BJ (cell line): Measurements from ENCODE around the gene RAD51. TPM values are rescaled to one million over a fixed set of nuclear protein-coding genes. Genes with fewer than 3 reads are reported as not detected.
"Not testable (repeated sequence)": the region's sequence is repeated elsewhere in the genome, so short reads cannot be mapped to it uniquely, and the experiment has no call there.

Experiments
- CTCF ChIA-PET: fragments of 350-600 bp; formaldehyde crosslinking; extraction: SDS; loops from one replicate; lab custom pipeline; 2021; ENCODE audit warnings: antibody characterized with exemption, inconsistent platforms; lab: Yijun Ruan, JAX
- POLR2A ChIA-PET: fragments of 300-600 bp; sonication (Branson Sonifier 250); formaldehyde crosslinking; extraction: SDS; loops from one replicate; lab custom pipeline; 2021; ENCODE audit warnings: antibody characterized with exemption; lab: Charles Lee
- DNase-seq: peaks from one replicate; pipeline ENCODE4 v3.0.0-alpha.2; 2011; ENCODE audit warnings: low read depth
- H3K27me3 ChIP-seq: 2 replicates; pipeline ENCODE4 v1.6.0; 2011; ENCODE audit warnings: low read length; ENCODE audit not compliant: control insufficient read depth, insufficient read depth
- H3K36me3 ChIP-seq: 2 replicates; pipeline ENCODE4 v1.5.1; 2011; ENCODE audit warnings: low read length; ENCODE audit not compliant: control insufficient read depth, insufficient read depth
- H3K4me3 ChIP-seq: 2 replicates; pipeline ENCODE4 v1.5.1; 2011; ENCODE audit warnings: low read depth, mild to moderate bottlenecking, control low read depth, low read length
- polyA plus RNA-seq: library from polyadenylated mRNA; depleted of rRNA; stranded (reverse); fragments of >200 nt; gene quantifications from 2 replicates; pipeline ENCODE4 v1.2.3, GENCODE V29; 2011
- TF ChIP-seq, protein P1 (sequence below): IDR thresholded peaks from 2 replicates; pipeline ENCODE4 v1.5.1; 2011; ENCODE audit warnings: low read depth, mild to moderate bottlenecking, control low read depth, inconsistent platforms, low read length, moderate library complexity; ENCODE audit not compliant: insufficient read depth

RAD51 gene
- polyA plus RNA-seq, 1 experiment: 8.9 TPM

- H3K27me3 ChIP-seq: no peaks in the 10 kb centered on the region
- ChIA-PET POLR2A (no interaction called here), CTCF (interaction anchor here (0.9 to 2.8 kb wide), 4 partner anchors 11 to 214 kb away, joined by 5 to 16 read pairs (median 10); partner anchors contain the start of gene VPS18)
- DNase-seq: no peak
- no peaks in the 10 kb centered on the region for H3K36me3 ChIP-seq
- TF ChIP-seq, protein P1, sequence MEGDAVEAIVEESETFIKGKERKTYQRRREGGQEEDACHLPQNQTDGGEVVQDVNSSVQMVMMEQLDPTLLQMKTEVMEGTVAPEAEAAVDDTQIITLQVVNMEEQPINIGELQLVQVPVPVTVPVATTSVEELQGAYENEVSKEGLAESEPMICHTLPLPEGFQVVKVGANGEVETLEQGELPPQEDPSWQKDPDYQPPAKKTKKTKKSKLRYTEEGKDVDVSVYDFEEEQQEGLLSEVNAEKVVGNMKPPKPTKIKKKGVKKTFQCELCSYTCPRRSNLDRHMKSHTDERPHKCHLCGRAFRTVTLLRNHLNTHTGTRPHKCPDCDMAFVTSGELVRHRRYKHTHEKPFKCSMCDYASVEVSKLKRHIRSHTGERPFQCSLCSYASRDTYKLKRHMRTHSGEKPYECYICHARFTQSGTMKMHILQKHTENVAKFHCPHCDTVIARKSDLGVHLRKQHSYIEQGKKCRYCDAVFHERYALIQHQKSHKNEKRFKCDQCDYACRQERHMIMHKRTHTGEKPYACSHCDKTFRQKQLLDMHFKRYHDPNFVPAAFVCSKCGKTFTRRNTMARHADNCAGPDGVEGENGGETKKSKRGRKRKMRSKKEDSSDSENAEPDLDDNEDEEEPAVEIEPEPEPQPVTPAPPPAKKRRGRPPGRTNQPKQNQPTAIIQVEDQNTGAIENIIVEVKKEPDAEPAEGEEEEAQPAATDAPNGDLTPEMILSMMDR: no peak
- H3K4me3 ChIP-seq: no peak overlapping the region
Observed at GRCh38 chr15:40680151-40680550, 14.8 kb upstream of the RAD51 start.

GRCh38 chr15:40680959-40681358 is 14.0 kb upstream of the RAD51 start:
- H3K4me3 ChIP-seq, DNase-seq, H3K27me3 ChIP-seq, H3K36me3 ChIP-seq, POLR2A ChIA-PET: not testable (repeated sequence)
- CTCF ChIA-PET: interaction anchor here (0.7 to 1.3 kb wide), 2 partner anchors 176 to 213 kb away, joined by 3 to 5 read pairs; partner anchors contain the start of gene VPS18

GRCh38 chr15:40684381-40684780 is 10.6 kb upstream of the RAD51 start:
- Histone ChIP-seq H3K27me3 (no peaks in the 10 kb centered on the region), H3K4me3 (no peak overlapping the region), H3K36me3 (no peaks in the 10 kb centered on the region)
- TF ChIP-seq, protein P1: no peak
- no peak for DNase-seq
- POLR2A ChIA-PET: no interaction called here
- CTCF ChIA-PET: interaction anchor here (1.7 kb wide), 1 partner anchor 210 kb away, joined by 6 read pairs; the partner anchor contains the start of gene VPS18

GRCh38 chr15:40685376-40685775 is 9.6 kb upstream of the RAD51 start:
- H3K27me3 ChIP-seq: no peaks in the 10 kb centered on the region
- POLR2A ChIA-PET: no interaction called here
- DNase-seq: no peak
- no peaks in the 10 kb centered on the region for H3K36me3 ChIP-seq
- TF ChIP-seq, protein P1: no peak
- CTCF ChIA-PET: interaction anchor here (1.7 kb wide), 1 partner anchor 209 kb away, joined by 6 read pairs; the partner anchor contains the start of gene VPS18
- H3K4me3 ChIP-seq: no peak overlapping the region

DNA sequence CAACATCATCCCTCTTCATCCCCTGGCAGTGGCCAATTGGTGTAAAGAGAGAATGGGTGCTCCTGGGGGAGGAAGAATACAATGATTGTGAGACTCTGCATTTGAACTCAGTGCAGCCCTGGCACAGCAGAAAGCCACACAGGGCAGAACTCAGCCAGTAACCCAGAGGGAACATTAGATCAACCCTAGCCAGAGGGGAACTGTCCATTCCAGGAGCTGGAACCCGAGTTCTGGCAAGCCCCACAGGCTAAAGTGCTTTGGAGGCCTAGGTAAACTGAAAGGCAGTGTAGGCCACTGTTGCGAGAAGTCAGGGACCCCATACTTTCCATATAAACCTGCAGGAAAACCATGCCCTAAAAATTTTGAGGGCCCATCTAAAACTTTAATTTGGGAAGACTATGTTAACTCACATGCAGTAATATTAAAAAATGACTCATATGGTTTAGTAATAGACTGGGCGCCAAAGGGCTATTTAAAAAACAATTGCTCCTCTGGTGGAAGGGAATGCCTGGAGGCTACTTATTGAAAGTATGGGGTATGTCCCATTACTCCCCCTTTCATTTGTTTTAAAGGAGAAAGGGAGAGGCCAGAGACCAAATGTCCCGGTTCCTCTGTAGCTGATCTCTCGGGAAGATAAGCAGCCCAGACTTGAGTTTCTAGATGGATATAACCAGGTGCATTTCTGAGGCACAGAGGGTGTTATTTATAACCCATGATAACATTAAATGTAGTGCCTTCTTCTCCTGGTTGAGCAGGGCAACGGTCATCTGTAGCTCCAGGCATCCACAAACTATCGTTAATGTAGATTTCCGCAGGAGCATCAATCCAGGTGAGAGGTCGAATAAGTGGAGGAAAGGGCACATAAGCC is 5.8 kb upstream of the RAD51 start:
- TF ChIP-seq, protein P1: no peak
- POLR2A ChIA-PET: no interaction called here

More for the DNA sequence above, 5.8 kb upstream of the RAD51 start:
- Histone ChIP-seq H3K4me3 (no peak overlapping the region), H3K27me3 (no peaks in the 10 kb centered on the region), H3K36me3 (no peaks in the 10 kb centered on the region)
- CTCF ChIA-PET: no interaction called here
- DNase-seq: no peak
